Testis (tissue), 3 donors: ENCODE data around the gene GSTO2. TPM values are rescaled to one million over a fixed set of nuclear protein-coding genes. Genes with fewer than 3 reads are reported as not detected.

Source experiments
- DNase-seq: peaks from one replicate; pipeline ENCODE4 v3.0.0-alpha.2; 2019
- H3K27ac ChIP-seq, 2 donors: fragments of 200-600 bp; sonication (generic); one replicate each; pipeline ENCODE4 v1.5.1; 2019
- H3K27me3 ChIP-seq: fragments of 200-600 bp; sonication (generic); one replicate; pipeline ENCODE4 v1.5.1; 2019
- H3K36me3 ChIP-seq: fragments of 200-600 bp; sonication (generic); one replicate; pipeline ENCODE4 v1.5.1; 2017; ENCODE audit warnings: low read depth; ENCODE audit errors: missing control alignments
- H3K4me1 ChIP-seq: fragments of 200-600 bp; sonication (generic); one replicate; pipeline ENCODE4 v1.5.1; 2019
- H3K4me3 ChIP-seq, 2 donors: fragments of 200-600 bp; sonication (generic); one replicate each; pipeline ENCODE4 v1.5.1; 2017 to 2019
- H3K9me3 ChIP-seq: fragments of 200-600 bp; sonication (generic); one replicate; pipeline ENCODE4 v1.5.1; 2017
- POLR2A ChIP-seq: fragments of 450-650 bp; IDR thresholded peaks from one replicate; pipeline ENCODE4 v1.6.1; 2017; ENCODE audit warnings: antibody characterized with exemption, mild to moderate bottlenecking, moderate library complexity
- WGBS, 2 donors: methylation state at CpG; one replicate each; pipeline ENCODE4 v1.1.5; 2018; 5-methylcytosine and 5-hydroxymethylcytosine counted together
- intact Hi-C: fragments of 100-400 bp; cut with DNase I; formaldehyde crosslinking; loops from one replicate; pipeline ENCODE4 v1.15.1; 2023; ENCODE audit warnings: low total_unique reads
- microRNA-seq, 2 donors: library from miRNA; unstranded; fragments of <30 nt; microRNA quantifications; one replicate each; pipeline ENCODE4, GENCODE V29; 2016; ENCODE audit warnings: borderline number of aligned reads in 2 of 2, borderline replicate concordance in 1 of 2
- polyA plus RNA-seq: library from polyadenylated mRNA; stranded (reverse); fragments of 350-450 nt; fragmentation: Illumina TruSeq; extraction: RNeasy Lipid Tissue Mini Kit (QIAGEN cat#74804); gene quantifications from one replicate; pipeline ENCODE4 v1.2.3, GENCODE V29; 2014; ENCODE audit warnings: low read depth, low replicate concordance; ENCODE audit not compliant: insufficient read depth
- small RNA-seq, 2 donors: library from RNA; depleted of rRNA; stranded (forward); fragments of <200 nt; gene quantifications; one replicate each; pipeline ENCODE3, GENCODE V24; 2016
- total RNA-seq, 2 donors: library from RNA; depleted of rRNA; stranded (reverse); fragments of >200 nt; gene quantifications; one replicate each; pipeline ENCODE4 v1.2.3, GENCODE V29; 2016
- TF ChIP-seq, protein P1 (sequence below), 3 experiments: fragments of 450-650 bp in 2 of 3; fragments of 200-600 bp in 1 of 3; sonication (generic) in 1 of 3; IDR thresholded peaks; one replicate each; pipeline ENCODE4 v1.5.1; 2016 to 2019; ENCODE audit warnings: antibody characterized with exemption in 3 of 3, mild to moderate bottlenecking in 2 of 3, moderate library complexity in 1 of 3

The GSTO2 gene
- total and polyA plus RNA-seq, 3 donors from 2014 or later: 28.9 to 53.7 (median 51.7) TPM

DNA sequence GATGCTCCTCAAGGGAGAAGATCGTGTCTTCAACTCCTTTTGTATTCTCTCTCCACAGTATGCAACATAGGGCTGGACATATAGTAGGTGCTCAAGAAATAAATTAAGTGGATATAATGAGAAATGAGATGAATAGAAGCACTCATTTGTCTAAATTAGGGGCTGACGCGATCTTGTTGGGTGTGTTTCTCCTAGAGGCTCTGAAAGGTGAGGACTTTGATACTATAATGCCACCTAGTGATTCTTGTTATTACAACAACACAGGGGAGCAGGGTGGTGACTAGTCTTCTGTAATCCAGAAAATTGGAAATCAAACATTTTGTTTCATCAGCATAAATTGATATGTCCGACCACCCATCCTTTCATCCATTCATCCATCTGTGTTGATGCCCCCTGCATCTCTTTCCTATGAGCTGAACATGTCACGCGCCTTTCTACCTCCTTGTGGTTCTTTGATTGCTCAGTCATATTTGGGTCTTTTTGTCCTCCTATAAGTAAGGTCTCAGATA, 81.2 kb downstream of the GSTO2 start:
- no peak overlapping the region for H3K4me3 ChIP-seq

GRCh38 chr10:104351061-104351702, 82.2 kb downstream of the GSTO2 start:
- DNase-seq: no peak
- no peak overlapping the region for H3K4me3 ChIP-seq
- H3K36me3 ChIP-seq: no peaks in the 10 kb centered on the region
- peaks cover 4% of the 10 kb centered on the region for H3K4me1 ChIP-seq
- no peak for TF ChIP-seq POLR2A
- TF ChIP-seq, protein P1, sequence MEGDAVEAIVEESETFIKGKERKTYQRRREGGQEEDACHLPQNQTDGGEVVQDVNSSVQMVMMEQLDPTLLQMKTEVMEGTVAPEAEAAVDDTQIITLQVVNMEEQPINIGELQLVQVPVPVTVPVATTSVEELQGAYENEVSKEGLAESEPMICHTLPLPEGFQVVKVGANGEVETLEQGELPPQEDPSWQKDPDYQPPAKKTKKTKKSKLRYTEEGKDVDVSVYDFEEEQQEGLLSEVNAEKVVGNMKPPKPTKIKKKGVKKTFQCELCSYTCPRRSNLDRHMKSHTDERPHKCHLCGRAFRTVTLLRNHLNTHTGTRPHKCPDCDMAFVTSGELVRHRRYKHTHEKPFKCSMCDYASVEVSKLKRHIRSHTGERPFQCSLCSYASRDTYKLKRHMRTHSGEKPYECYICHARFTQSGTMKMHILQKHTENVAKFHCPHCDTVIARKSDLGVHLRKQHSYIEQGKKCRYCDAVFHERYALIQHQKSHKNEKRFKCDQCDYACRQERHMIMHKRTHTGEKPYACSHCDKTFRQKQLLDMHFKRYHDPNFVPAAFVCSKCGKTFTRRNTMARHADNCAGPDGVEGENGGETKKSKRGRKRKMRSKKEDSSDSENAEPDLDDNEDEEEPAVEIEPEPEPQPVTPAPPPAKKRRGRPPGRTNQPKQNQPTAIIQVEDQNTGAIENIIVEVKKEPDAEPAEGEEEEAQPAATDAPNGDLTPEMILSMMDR (IDR thresholded peaks at IDR 0.05): no peak
- 84 to 89% methylated on average over 2 of the region's 2 CpGs for WGBS, 2 donors
- no peak overlapping the region for H3K27ac ChIP-seq
- H3K9me3 ChIP-seq: no peaks in the 10 kb centered on the region
- intact Hi-C loops: loop anchor here (5.0 kb wide), 1 partner anchor 59 kb away; no protein-coding TSS in a partner anchor
- H3K27me3 ChIP-seq: no peaks in the 10 kb centered on the region

More for the DNA sequence above, 81.2 kb downstream of the GSTO2 start:
- DNase-seq: no peak
- TF ChIP-seq, protein P1 (IDR thresholded peaks at IDR 0.05): peak; percentile 54 to 77 (median 64)
- no peak for TF ChIP-seq POLR2A
- H3K27me3 ChIP-seq: no peaks in the 10 kb centered on the region
- intact Hi-C loops: loop anchor here (5.0 kb wide), 1 partner anchor 58 kb away; no protein-coding TSS in a partner anchor
- H3K27ac ChIP-seq: no peak overlapping the region
- no peaks in the 10 kb centered on the region for H3K36me3 ChIP-seq
- no peaks in the 10 kb centered on the region for H3K9me3 ChIP-seq
- WGBS, 2 donors: 43 to 45% methylated on average over 6 of the region's 6 CpGs
- peaks cover 4% of the 10 kb centered on the region for H3K4me1 ChIP-seq

DNA sequence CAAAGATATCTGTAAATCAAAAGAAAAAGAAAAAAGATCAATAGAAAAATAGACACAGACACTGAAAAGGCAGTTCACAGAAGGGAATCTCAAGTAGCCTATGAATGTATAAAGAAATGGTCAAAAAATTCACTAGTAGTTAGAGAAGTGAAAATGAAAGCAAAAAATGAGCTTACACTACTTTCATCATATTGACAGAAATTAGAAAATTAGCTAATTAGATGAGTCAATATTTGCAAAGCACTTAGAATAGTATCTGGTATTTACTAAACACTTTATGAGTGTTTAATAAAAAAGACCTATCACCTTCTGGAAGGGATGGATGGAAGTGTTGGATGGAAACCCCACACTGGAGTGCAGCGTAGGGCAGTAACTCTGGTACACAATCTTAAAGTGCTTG, 82.9 kb downstream of the GSTO2 start:
- 93% methylated on average over 1 of the region's 1 CpG for WGBS, 2 donors
- H3K27ac ChIP-seq: no peak overlapping the region
- H3K27me3 ChIP-seq: no peaks in the 10 kb centered on the region
- TF ChIP-seq POLR2A: no peak
- TF ChIP-seq, protein P1 (IDR thresholded peaks at IDR 0.05): no peak
- no peak overlapping the region for H3K4me3 ChIP-seq
- H3K9me3 ChIP-seq: no peaks in the 10 kb centered on the region
- DNase-seq: no peak
- intact Hi-C loops: loop anchor here (5.0 kb wide), 1 partner anchor 60 kb away; no protein-coding TSS in a partner anchor
- H3K36me3 ChIP-seq: no peaks in the 10 kb centered on the region
- H3K4me1 ChIP-seq: peaks cover 4% of the 10 kb centered on the region

GRCh38 chr10:104353325-104354048, 84.5 kb downstream of the GSTO2 start, which contains the start of gene CFAP58:
Gene CFAP58, plus strand, starts transcription at chr10:104353833. Its CDS starts 65 bp downstream, at chr10:104353898.
- 3 to 4% methylated on average over 43 of the region's 43 CpGs for WGBS, 2 donors
- H3K4me3 ChIP-seq: peak within 1 kb of the TSS; percentile 47 to 48
- H3K27me3 ChIP-seq: no peaks in the 10 kb centered on the region
- no peaks in the 10 kb centered on the region for H3K9me3 ChIP-seq
- peaks cover 4% of the 10 kb centered on the region for H3K4me1 ChIP-seq
- H3K36me3 ChIP-seq: no peaks in the 10 kb centered on the region
- no peak within 1 kb of the TSS for H3K27ac ChIP-seq
- intact Hi-C loops: loop anchor here (5.0 kb wide), 1 partner anchor 61 kb away; no protein-coding TSS in a partner anchor
- TF ChIP-seq POLR2A: no peak
- TF ChIP-seq, protein P1 (IDR thresholded peaks at IDR 0.05): peak; percentile 65 to 79 (median 71)
- DNase-seq: peak; percentile 96

Small RNA genes within 50 kb of the gene (microRNA-seq; reads per million reads assigned to microRNA genes)
- gene MIR4482: 0 to 1.4 reads per million in 2 donors

Small RNA genes within 50 kb of the gene (small RNA-seq; reads per million reads assigned to genes)
- gene MIR4482: 0 reads per million in 2 donors

Other genes with a start within 250 kb of the GSTO2 start
- 10 to 100 TPM in 1 of 2 donors, 1 to 10 TPM in 1; 7.1 to 30.6 TPM for gene COL17A1, start 183.3 kb upstream of the GSTO2 start, total RNA-seq
- 17.1 TPM for gene COL17A1, start 183.3 kb upstream of the GSTO2 start, polyA plus RNA-seq
- 10 to 100 TPM; 14.7 to 42.8 TPM for gene SFR1, start 147.0 kb upstream of the GSTO2 start, total RNA-seq
- 25.3 TPM for gene SFR1, start 147.0 kb upstream of the GSTO2 start, polyA plus RNA-seq
- gene CFAP43, start 36.8 kb upstream of the GSTO2 start, total RNA-seq: 10 to 100 TPM; 37.8 to 72.8 TPM
- 60.7 TPM for gene CFAP43, start 36.8 kb upstream of the GSTO2 start, polyA plus RNA-seq
- 10 to 100 TPM in 1 of 2 donors, 1 to 10 TPM in 1; 10.0 to 16.4 TPM for gene GSTO1, start 14.3 kb upstream of the GSTO2 start, total RNA-seq
- gene GSTO1, start 14.3 kb upstream of the GSTO2 start, polyA plus RNA-seq: 35.2 TPM
- gene ITPRIP, start 69.3 kb downstream of the GSTO2 start, total RNA-seq: 10 to 100 TPM; 21.6 to 29.5 TPM
- 21.5 TPM for gene ITPRIP, start 69.3 kb downstream of the GSTO2 start, polyA plus RNA-seq
- gene CFAP58, start 84.6 kb downstream of the GSTO2 start, total RNA-seq: 10 to 100 TPM; 10.1 to 14.6 TPM
- gene CFAP58, start 84.6 kb downstream of the GSTO2 start, polyA plus RNA-seq: 16.3 TPM